ENCODE results near the gene NTM. TPM values are rescaled to one million over a fixed set of nuclear protein-coding genes. Genes with fewer than 3 reads are reported as not detected.

NTM gene
- total RNA-seq, 1 experiment from 2014 or later, result 0.73 TPM

- DNase-seq, result no peak
- no peaks in the 10 kb centered on the region for H3K4me1 Mint-ChIP-seq (ENCODE audit: low read depth, unreplicated experiment)
- H3K27me3 Mint-ChIP-seq (ENCODE audit: insufficient read depth, unreplicated experiment), result no peaks in the 10 kb centered on the region
- no peaks in the 10 kb centered on the region for H3K4me1 ChIP-seq
- H3K27me3 ChIP-seq (replicated peaks; ENCODE audit: control insufficient read depth, insufficient read depth, low read length), result no peaks in the 10 kb centered on the region
- H3K36me3 ChIP-seq (ENCODE audit: control insufficient read depth, insufficient read depth, low read length), result no peaks in the 10 kb centered on the region
- ChIA-PET CTCF (no interaction called here), POLR2A (no interaction called here)
- no TSS peak for BruUV-seq (replicated peaks)
- no peaks in the 10 kb centered on the region for H3K9me3 Mint-ChIP-seq (ENCODE audit: unreplicated experiment)
- intact Hi-C loops (cut with micrococcal nuclease; ENCODE audit: unreplicated experiment), result no loop called here
- TF ChIP-seq CTCF (IDR thresholded peaks at IDR 0.05; ENCODE audit: insufficient read depth in 1 of 2, low read depth in 1 of 2, low read length in 1 of 2, severe bottlenecking in 1 of 2, unreplicated experiment in 1 of 2), result no peak
- H3K36me3 Mint-ChIP-seq (ENCODE audit: insufficient read depth, unreplicated experiment), result no peaks in the 10 kb centered on the region
- H3K27ac Mint-ChIP-seq (ENCODE audit: unreplicated experiment), result no peak overlapping the region
- H3K9me3 ChIP-seq, result no peaks in the 10 kb centered on the region
- H3K4me3 ChIP-seq (ENCODE audit: low read depth, low read length), result no peak overlapping the region
- H3K4me3 Mint-ChIP-seq (ENCODE audit: unreplicated experiment), result no peak overlapping the region
These were observed 890.2 kb downstream of the NTM start for GRCh38 chr11:132260636-132261035.

GRCh38 chr11:132263241-132263640 lies 892.8 kb downstream of the NTM start:
- H3K4me1 ChIP-seq, result no peaks in the 10 kb centered on the region
- DNase-seq, result no peak
- no peak overlapping the region for H3K4me3 ChIP-seq (ENCODE audit: low read depth, low read length)
- H3K36me3 ChIP-seq (ENCODE audit: control insufficient read depth, insufficient read depth, low read length), result no peaks in the 10 kb centered on the region
- no peaks in the 10 kb centered on the region for H3K9me3 ChIP-seq
- intact Hi-C loops (cut with micrococcal nuclease; ENCODE audit: unreplicated experiment), result no loop called here
- ChIA-PET POLR2A (no interaction called here), CTCF (no interaction called here)
- no TSS peak for BruUV-seq (replicated peaks)
- Mint-ChIP-seq H3K27me3 (ENCODE audit: insufficient read depth, unreplicated experiment) (peaks cover 3% of the 10 kb centered on the region), H3K27ac (ENCODE audit: unreplicated experiment) (no peak overlapping the region), H3K9me3 (ENCODE audit: unreplicated experiment) (no peaks in the 10 kb centered on the region), H3K36me3 (ENCODE audit: insufficient read depth, unreplicated experiment) (no peaks in the 10 kb centered on the region), H3K4me1 (ENCODE audit: low read depth, unreplicated experiment) (no peaks in the 10 kb centered on the region), H3K4me3 (ENCODE audit: unreplicated experiment) (no peak overlapping the region)
- TF ChIP-seq CTCF (IDR thresholded peaks at IDR 0.05; ENCODE audit: insufficient read depth in 1 of 2, low read depth in 1 of 2, low read length in 1 of 2, severe bottlenecking in 1 of 2, unreplicated experiment in 1 of 2), result no peak
- no peaks in the 10 kb centered on the region; the same call in 1 of the 2 replicates for H3K27me3 ChIP-seq (replicated peaks; ENCODE audit: control insufficient read depth, insufficient read depth, low read length)

- BruUV-seq (replicated peaks), result no TSS peak
- DNase-seq, result no peak
- no peak overlapping the region for H3K27ac Mint-ChIP-seq (ENCODE audit: unreplicated experiment)
- no peaks in the 10 kb centered on the region for H3K36me3 ChIP-seq (ENCODE audit: control insufficient read depth, insufficient read depth, low read length)
- no peaks in the 10 kb centered on the region for H3K4me1 ChIP-seq
- POLR2A ChIA-PET, result no interaction called here
- H3K9me3 ChIP-seq, result no peaks in the 10 kb centered on the region
- intact Hi-C loops (cut with micrococcal nuclease; ENCODE audit: unreplicated experiment), result no loop called here
- no peaks in the 10 kb centered on the region for H3K4me1 Mint-ChIP-seq (ENCODE audit: low read depth, unreplicated experiment)
- H3K9me3 Mint-ChIP-seq (ENCODE audit: unreplicated experiment), result no peaks in the 10 kb centered on the region
- no peak overlapping the region for H3K4me3 ChIP-seq (ENCODE audit: low read depth, low read length)
- CTCF ChIA-PET, result no interaction called here
- no peaks in the 10 kb centered on the region for H3K36me3 Mint-ChIP-seq (ENCODE audit: insufficient read depth, unreplicated experiment)
- no peak overlapping the region for H3K4me3 Mint-ChIP-seq (ENCODE audit: unreplicated experiment)
- H3K27me3 ChIP-seq (replicated peaks; ENCODE audit: control insufficient read depth, insufficient read depth, low read length), result no peaks in the 10 kb centered on the region; the same call in 1 of the 2 replicates
- H3K27me3 Mint-ChIP-seq (ENCODE audit: insufficient read depth, unreplicated experiment), result peaks cover 3% of the 10 kb centered on the region
- no peak for TF ChIP-seq CTCF (IDR thresholded peaks at IDR 0.05; ENCODE audit: insufficient read depth in 1 of 2, low read depth in 1 of 2, low read length in 1 of 2, severe bottlenecking in 1 of 2, unreplicated experiment in 1 of 2)
These were observed 893.5 kb downstream of the NTM start for GRCh38 chr11:132263875-132264274.

All from Caco-2 (cell line).